Endodermal cell (in vitro differentiated cells): ENCODE results near the gene BUB1B. TPM values are rescaled to one million over a fixed set of nuclear protein-coding genes. Genes with fewer than 3 reads are reported as not detected.

Experiments
- DNase-seq: peaks from one replicate; pipeline ENCODE4 v3.0.0-alpha.2; 2017
- H3K27ac ChIP-seq: 2 replicates; pipeline ENCODE4 v1.5.1; 2013; ENCODE audit warnings: mild to moderate bottlenecking, low read depth, low read length, moderate library complexity
- H3K27me3 ChIP-seq: 2 replicates; pipeline ENCODE4 v1.6.1; 2013; ENCODE audit warnings: mild to moderate bottlenecking, low read length, moderate library complexity; ENCODE audit not compliant: insufficient read depth, control insufficient read depth, poor library complexity, severe bottlenecking
- H3K36me3 ChIP-seq: 2 replicates; pipeline ENCODE4 v1.7.0; 2013; ENCODE audit warnings: mild to moderate bottlenecking, low read length, moderate library complexity; ENCODE audit not compliant: control insufficient read depth, insufficient read depth
- H3K4me1 ChIP-seq: one replicate; pipeline ENCODE4 v1.7.0; 2013; ENCODE audit warnings: low read length; ENCODE audit not compliant: control insufficient read depth, insufficient read depth
- H3K4me3 ChIP-seq: 2 replicates; pipeline ENCODE4 v1.5.1; 2013; ENCODE audit warnings: mild to moderate bottlenecking, low read length, moderate library complexity
- H3K9ac ChIP-seq: 2 replicates; pipeline ENCODE4 v1.6.1; 2013; ENCODE audit warnings: mild to moderate bottlenecking, low read length, moderate library complexity; ENCODE audit not compliant: poor library complexity, severe bottlenecking; ENCODE audit errors: extremely low read depth
- H3K9me3 ChIP-seq: 2 replicates; pipeline ENCODE4 v1.6.1; 2013; ENCODE audit warnings: mild to moderate bottlenecking, low read length, moderate library complexity; ENCODE audit not compliant: control insufficient read depth
- H3K27ac Mint-ChIP-seq: 2 replicates; pipeline ENCODE4 v1.8.0; 2020; ENCODE audit warnings: mixed read lengths
- H3K27me3 Mint-ChIP-seq: 2 replicates; pipeline ENCODE4 v1.8.0; 2021; ENCODE audit warnings: mild to moderate bottlenecking, mixed read lengths; ENCODE audit not compliant: insufficient read depth
- H3K36me3 Mint-ChIP-seq: 2 replicates; pipeline ENCODE4 v1.8.0; 2020; ENCODE audit warnings: low read depth, mixed read lengths
- H3K4me1 Mint-ChIP-seq: 2 replicates; pipeline ENCODE4 v1.8.0; 2020; ENCODE audit warnings: mixed read lengths
- H3K4me3 Mint-ChIP-seq: 2 replicates; pipeline ENCODE4 v1.8.0; 2020; ENCODE audit warnings: mild to moderate bottlenecking, moderate library complexity, mixed read lengths
- H3K9me3 Mint-ChIP-seq: 2 replicates; pipeline ENCODE4 v1.8.0; 2020; ENCODE audit warnings: mild to moderate bottlenecking, mixed read lengths
- CTCF ChIP-seq: fragments of 200-600 bp; sonication (generic); conservative IDR thresholded peaks from 2 replicates; pipeline ENCODE4 v1.5.0; 2021; ENCODE audit warnings: antibody characterized with exemption, mild to moderate bottlenecking
- WGBS, 2 experiments: methylation state at CpG; one replicate each; pipeline versions ENCODE4 v1.1.5 to v1.1.7; 2013; ENCODE audit warnings: missing lambda C conversion rate in 2 of 2, mixed read lengths in 1 of 2; ENCODE audit not compliant: insufficient coverage in 1 of 2, insufficient read length in 1 of 2; 5-methylcytosine and 5-hydroxymethylcytosine counted together
- total RNA-seq, 2 donors: library from RNA; stranded (reverse); fragmentation: NEBNext Ultra II Directional in 1 of 2; extraction: Animal tissue kit (Norgen Biotek cat#: 25700) in 1 of 2; gene quantifications; 2 replicates in 1 of 2; 3 replicates in 1 of 2; pipeline ENCODE4 v1.2.1, GENCODE V29; 2021

Gene BUB1B
- total RNA-seq, 2 donors from 2014 or later = 58.6 to 108 TPM

GRCh38 chr15:40219801-40220200 lies 58.9 kb downstream of the BUB1B start:
- no peak overlapping the region for H3K4me3 Mint-ChIP-seq
- H3K4me3 ChIP-seq = no peak overlapping the region
- no peaks in the 10 kb centered on the region for H3K4me1 ChIP-seq
- no peak for TF ChIP-seq CTCF
- H3K27ac Mint-ChIP-seq = no peak overlapping the region
- H3K27ac ChIP-seq = no peak overlapping the region
- WGBS, 2 experiments = 97 to 100% methylated on average over 1 of the region's 1 CpG
- peaks cover 4% of the 10 kb centered on the region for H3K4me1 Mint-ChIP-seq
- H3K36me3 Mint-ChIP-seq = peaks cover 50% of the 10 kb centered on the region
- no peaks in the 10 kb centered on the region for H3K9me3 ChIP-seq
- H3K36me3 ChIP-seq = peaks cover 75% of the 10 kb centered on the region
- H3K27me3 Mint-ChIP-seq = no peaks in the 10 kb centered on the region
- no peaks in the 10 kb centered on the region for H3K9me3 Mint-ChIP-seq
- H3K27me3 ChIP-seq = no peaks in the 10 kb centered on the region
- no peak overlapping the region for H3K9ac ChIP-seq
- DNase-seq = no peak

GRCh38 chr15:40222131-40222530 lies 61.3 kb downstream of the BUB1B start:
- Histone ChIP-seq H3K9me3 (no peaks in the 10 kb centered on the region), H3K36me3 (peaks cover 78% of the 10 kb centered on the region), H3K9ac (no peak overlapping the region), H3K27me3 (no peaks in the 10 kb centered on the region), H3K27ac (no peak overlapping the region), H3K4me3 (no peak overlapping the region), H3K4me1 (no peaks in the 10 kb centered on the region)
- TF ChIP-seq CTCF = no peak
- Mint-ChIP-seq H3K4me3 (no peak overlapping the region), H3K4me1 (peaks cover 4% of the 10 kb centered on the region), H3K27ac (no peak overlapping the region), H3K27me3 (no peaks in the 10 kb centered on the region), H3K36me3 (peaks cover 52% of the 10 kb centered on the region), H3K9me3 (no peaks in the 10 kb centered on the region)
- WGBS, 2 experiments = 93 to 95% methylated on average over 3 to 5 of the region's 6 CpGs
- no peak for DNase-seq

GRCh38 chr15:40226736-40227135 lies 65.9 kb downstream of the BUB1B start:
- Histone ChIP-seq H3K27ac (no peak overlapping the region), H3K4me1 (no peaks in the 10 kb centered on the region), H3K27me3 (no peaks in the 10 kb centered on the region), H3K4me3 (no peak overlapping the region), H3K36me3 (peaks cover 63% of the 10 kb centered on the region), H3K9ac (no peak overlapping the region), H3K9me3 (no peaks in the 10 kb centered on the region)
- DNase-seq = no peak
- H3K4me1 Mint-ChIP-seq = peaks cover 3% of the 10 kb centered on the region
- H3K27me3 Mint-ChIP-seq = no peaks in the 10 kb centered on the region
- no peaks in the 10 kb centered on the region for H3K9me3 Mint-ChIP-seq
- no peak overlapping the region for H3K27ac Mint-ChIP-seq
- peaks cover 31% of the 10 kb centered on the region for H3K36me3 Mint-ChIP-seq
- no peak overlapping the region for H3K4me3 Mint-ChIP-seq
- TF ChIP-seq CTCF = no peak
